Epithelial cell of proximal tubule (primary cell): Measurements from ENCODE around the gene MUL1. TPM values are rescaled to one million over a fixed set of nuclear protein-coding genes. Genes with fewer than 3 reads are reported as not detected.
"Not testable (repeated sequence)": the region's sequence is repeated elsewhere in the genome, so short reads cannot be mapped to it uniquely, and the experiment has no call there.

Experiments used
- DNase-seq: peaks from one replicate; pipeline ENCODE4 v3.0.0-alpha.2; 2011; ENCODE audit warnings: low read depth
- H3K4me3 ChIP-seq: 2 replicates; pipeline ENCODE4 v1.5.1; 2011; ENCODE audit warnings: low read depth, mild to moderate bottlenecking, low read length
- CTCF ChIP-seq: conservative IDR thresholded peaks from 2 replicates; pipeline ENCODE4 v1.5.1; 2012; ENCODE audit warnings: low read depth, mild to moderate bottlenecking, low read length
- total RNA-seq: library from RNA; depleted of rRNA; stranded (reverse); fragments of >200 nt; gene quantifications from 2 replicates; pipeline ENCODE4 v1.2.3, GENCODE V29; 2015

Gene MUL1
- total RNA-seq, 1 donor from 2014 or later: 24.6 TPM

- DNase-seq: no peak
- no peak overlapping the region for H3K4me3 ChIP-seq
- TF ChIP-seq CTCF: no peak
Observed at GRCh38 chr1:20498116-20498515, 9.8 kb downstream of the MUL1 start.

GRCh38 chr1:20497506-20497905 lies 10.4 kb downstream of the MUL1 start:
- DNase-seq: no peak
- no peak for TF ChIP-seq CTCF
- no peak overlapping the region for H3K4me3 ChIP-seq

- not testable (repeated sequence) for DNase-seq, H3K4me3 ChIP-seq
Observed at GRCh38 chr1:20496725-20497383, 11.1 kb downstream of the MUL1 start.

- DNase-seq: peak; percentile 74
- no peak for TF ChIP-seq CTCF
- no peak overlapping the region for H3K4me3 ChIP-seq
Observed at GRCh38 chr1:20496241-20496661, 11.7 kb downstream of the MUL1 start.

GRCh38 chr1:20495661-20496060 lies 12.3 kb downstream of the MUL1 start:
- TF ChIP-seq CTCF: no peak
- DNase-seq: no peak
- no peak overlapping the region for H3K4me3 ChIP-seq

- no peak for TF ChIP-seq CTCF
- no peak overlapping the region for H3K4me3 ChIP-seq
- peak; percentile 80 for DNase-seq
Observed at GRCh38 chr1:20494609-20495311, 13.2 kb downstream of the MUL1 start.

- DNase-seq: peak; percentile 67
- peak overlapping the region; percentile 0 for H3K4me3 ChIP-seq
- TF ChIP-seq CTCF: peak; percentile 98
Observed at GRCh38 chr1:20493839-20494608, 13.9 kb downstream of the MUL1 start.
